Suppressor macrophage (primary cell): ENCODE data around the gene RAD51B.
"Not testable (repeated sequence)": the region's sequence is repeated elsewhere in the genome, so short reads cannot be mapped to it uniquely, and the experiment has no call there.

Source experiments
- DNase-seq, 4 experiments: peaks; one replicate each; pipeline ENCODE4 v3.0.0-alpha.2; 2020 to 2022

The RAD51B gene

GRCh38 chr14:68254669-68255527 is 435.3 kb downstream of the RAD51B start:
- DNase-seq = no peak

- DNase-seq = no peak
Observed at GRCh38 chr14:68255693-68256178, 436.2 kb downstream of the RAD51B start.

DNA sequence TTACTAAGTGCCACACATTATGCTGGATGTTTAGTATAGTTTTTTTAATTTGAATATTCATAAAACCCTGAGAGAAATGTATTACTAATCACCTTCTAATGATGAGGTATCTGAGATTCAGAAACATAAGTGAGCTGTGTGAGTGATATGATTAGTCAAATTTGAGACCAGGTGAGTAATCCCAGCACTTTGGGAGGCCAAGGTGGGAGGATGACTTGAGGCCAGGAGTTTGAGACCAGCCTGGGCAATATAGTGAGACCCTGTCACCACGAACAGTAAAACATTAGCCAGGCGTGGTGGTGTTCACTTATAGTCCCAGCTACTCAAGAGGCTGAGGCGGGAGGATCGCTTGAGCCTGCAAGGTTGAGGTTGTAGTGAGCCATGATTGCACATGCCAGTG is 438.4 kb downstream of the RAD51B start:
- no peak for DNase-seq

DNA sequence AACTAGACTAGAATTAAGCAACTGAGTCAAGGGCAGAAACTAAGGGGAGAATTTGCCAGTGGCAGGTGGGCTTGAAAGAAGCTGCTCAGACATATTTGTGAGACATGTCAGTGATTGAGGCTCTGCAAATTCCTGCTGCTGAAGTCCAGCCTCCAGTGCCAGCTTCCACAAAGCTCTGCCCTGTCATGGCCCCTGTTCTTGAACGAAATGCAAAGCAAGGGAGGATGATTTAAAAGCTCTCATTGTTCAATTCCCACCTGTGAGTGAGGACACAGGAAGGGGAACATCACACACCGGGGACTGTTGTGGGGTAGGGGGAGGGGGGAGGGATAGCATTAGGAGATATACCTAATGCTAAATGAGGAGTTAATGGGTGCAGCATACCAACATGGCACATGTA is 439.4 kb downstream of the RAD51B start:
- not testable (repeated sequence) for DNase-seq

DNA sequence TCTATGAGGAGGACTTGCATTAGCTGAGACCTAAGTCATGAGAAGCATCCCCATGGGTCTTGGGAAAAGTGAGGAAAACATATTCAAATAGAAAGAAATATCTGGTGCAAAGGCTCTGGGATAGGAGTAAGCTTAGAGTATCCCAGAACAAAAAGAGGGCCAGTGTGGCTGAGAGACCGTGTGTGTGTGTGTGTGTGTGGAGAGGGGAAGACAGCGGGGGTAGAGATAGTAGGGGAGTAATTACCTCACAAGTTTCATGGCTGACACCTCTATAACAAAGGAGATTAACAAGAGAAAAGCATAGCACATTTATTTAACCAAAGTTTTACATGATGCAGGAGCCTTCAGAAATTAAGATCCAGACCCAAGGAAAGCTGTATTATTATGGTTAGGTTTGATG is 440.5 kb downstream of the RAD51B start:
- no peak for DNase-seq

DNA sequence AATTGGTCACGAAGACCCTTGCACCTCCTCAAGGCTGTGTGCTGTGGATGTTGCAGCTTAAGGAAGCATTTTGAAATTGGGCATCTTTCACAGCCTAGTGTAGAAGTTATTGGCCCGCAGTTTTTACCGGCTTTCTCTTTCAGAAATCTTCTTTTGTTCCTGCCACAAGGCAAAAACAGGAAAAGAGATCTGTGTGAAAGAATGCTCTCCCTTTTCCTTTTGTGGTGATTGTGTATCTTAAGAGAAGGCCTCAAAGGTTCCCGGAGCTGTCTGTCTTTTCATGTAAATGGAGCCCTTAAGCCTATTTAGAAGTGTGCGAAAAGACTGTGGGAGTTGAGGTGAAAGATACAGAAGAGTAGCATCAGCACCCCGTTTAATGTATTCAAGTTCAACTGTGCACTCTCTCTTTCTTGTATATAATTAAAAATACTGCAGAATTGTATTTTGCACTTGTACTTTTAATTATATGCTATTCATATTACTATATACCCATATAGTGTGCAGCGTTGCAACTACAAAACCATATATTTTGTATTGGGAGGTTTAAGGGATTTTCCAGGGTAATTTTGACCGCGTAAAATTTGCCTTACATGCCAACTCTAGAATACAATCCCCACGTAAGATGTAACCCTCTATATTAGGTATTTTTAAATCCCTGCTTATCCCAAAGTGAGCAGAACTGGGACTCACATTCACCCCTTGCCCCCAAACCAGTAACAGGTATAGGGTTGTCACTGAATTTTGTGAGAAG is 441.7 kb downstream of the RAD51B start:
- no peak for DNase-seq

DNA sequence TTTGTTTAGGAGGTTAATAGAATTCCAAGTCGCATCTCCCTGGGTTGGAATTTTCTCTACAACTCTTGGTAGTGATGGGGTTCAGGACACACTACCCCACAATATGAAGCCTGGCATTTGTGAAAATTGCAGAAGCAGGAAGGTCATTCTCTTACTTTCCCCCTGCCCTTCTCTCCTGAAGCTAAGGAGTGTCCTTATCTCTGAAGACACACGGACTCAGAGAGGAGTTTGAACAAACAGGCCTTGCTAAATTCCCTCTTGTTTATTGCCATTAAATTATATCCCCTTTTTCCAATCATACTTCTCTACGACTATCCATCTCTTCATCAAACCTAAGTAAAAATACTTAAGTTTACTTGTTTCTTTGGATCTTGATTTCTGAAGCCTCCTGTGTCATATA is 443.0 kb downstream of the RAD51B start:
- DNase-seq = no peak

DNA sequence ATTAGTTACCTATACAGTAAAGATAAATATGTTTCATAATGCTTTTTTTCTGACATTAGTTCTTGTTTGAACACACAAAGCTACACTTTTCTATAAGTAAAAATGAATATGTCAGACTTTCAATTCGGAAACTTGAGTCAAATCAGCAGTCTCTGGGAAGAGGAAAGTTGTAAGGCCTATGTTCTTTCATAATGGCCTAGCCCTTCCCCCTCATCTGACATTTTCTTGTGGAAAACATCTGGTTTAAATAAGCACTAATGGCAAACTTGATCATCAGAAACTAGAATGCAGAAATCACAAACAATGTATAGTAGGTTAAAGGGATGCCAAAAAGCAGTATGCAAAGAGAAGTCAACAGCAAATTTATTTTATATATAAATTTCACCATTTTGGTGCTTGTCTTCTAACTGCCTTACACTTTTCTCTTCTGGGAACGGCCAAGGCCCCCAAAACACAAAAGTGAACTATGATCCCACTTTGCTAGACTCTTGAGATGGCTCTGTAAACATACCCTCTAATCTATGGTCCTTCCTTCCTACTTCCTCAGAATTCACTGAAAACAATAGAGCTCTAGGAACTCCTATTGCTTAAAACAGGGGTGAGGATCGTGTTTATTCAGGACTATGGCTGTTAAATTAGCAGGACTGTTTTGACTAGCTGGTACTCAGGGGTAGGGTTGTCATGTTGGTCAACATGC is 444.1 kb downstream of the RAD51B start:
- no peak for DNase-seq

GRCh38 chr14:68264260-68264569 is 444.6 kb downstream of the RAD51B start:
- no peak for DNase-seq

- DNase-seq = peak in 1 of 4 experiments; percentile 8
Observed at GRCh38 chr14:68266998-68267397, 447.4 kb downstream of the RAD51B start.

GRCh38 chr14:68268197-68268596 is 448.6 kb downstream of the RAD51B start:
- DNase-seq = peak; percentile 87 to 97 (median 94)

DNA sequence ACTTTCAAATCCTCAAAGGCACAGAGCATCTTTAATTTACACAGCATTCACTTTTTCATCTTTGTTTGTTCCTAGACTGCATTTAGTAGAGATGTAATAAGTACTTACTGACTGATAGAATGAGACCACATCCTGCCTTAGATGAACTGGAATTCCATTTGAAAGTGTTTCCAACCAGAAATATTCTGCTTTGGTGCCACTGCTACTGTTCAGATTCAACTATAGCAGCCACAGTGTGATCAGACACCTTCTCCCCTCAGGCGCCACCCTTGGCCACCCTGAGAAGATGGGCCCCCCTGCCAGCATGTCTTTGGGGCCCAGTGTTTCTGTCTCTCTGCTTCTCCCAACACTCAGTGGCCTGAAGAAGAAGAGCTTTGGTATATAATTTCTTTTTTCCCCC is 449.1 kb downstream of the RAD51B start:
- DNase-seq = no peak

GRCh38 chr14:68269136-68269927 is 449.8 kb downstream of the RAD51B start:
- peak; percentile 71 to 88 (median 78) for DNase-seq

GRCh38 chr14:68270342-68270741 is 450.8 kb downstream of the RAD51B start:
- no peak for DNase-seq

DNA sequence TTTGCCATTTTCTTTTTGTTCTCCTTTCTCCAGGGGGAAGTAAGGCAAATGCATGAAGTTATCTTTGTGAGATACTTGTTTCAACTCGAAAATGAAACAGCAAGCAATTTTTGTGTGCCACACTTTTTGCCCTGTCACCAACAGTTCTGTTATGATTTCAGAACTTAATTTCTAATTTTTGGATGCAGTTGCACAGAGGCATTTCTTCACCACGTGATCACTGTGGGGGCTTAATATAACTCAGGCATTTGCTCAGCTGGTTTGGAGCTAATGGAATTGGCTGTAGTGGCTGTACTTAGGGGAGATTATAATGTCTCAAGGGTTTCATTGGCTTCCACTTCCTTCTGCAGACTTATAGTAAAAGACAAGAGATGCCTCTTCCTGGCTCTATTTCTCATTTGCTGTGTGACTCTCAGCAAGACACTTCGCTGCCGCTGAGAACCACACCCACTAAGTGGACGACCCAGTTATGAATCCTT is 452.4 kb downstream of the RAD51B start:
- DNase-seq = peak; percentile 61 to 78 (median 70)

GRCh38 chr14:68273413-68273812 is 453.8 kb downstream of the RAD51B start:
- DNase-seq = no peak

- no peak for DNase-seq
Observed at GRCh38 chr14:68274725-68275124, 455.1 kb downstream of the RAD51B start.

- peak in 3 of 4 experiments; percentile 23 to 49 (median 48) for DNase-seq
Observed at GRCh38 chr14:68278576-68279436, 459.2 kb downstream of the RAD51B start.

DNA sequence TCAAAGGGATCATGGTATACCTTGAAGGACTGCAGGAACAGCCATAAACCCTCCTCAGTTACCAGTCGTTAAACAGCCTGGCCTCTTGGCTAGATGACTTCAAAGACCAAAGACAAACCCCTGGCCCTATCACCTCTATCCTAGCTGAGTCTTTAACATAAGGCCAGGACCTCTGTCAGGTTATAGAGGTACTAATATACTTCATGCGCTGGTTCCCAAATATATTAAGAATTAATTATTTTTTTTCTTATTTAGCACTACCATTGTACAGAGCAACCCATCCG is 459.8 kb downstream of the RAD51B start:
- no peak for DNase-seq

DNA sequence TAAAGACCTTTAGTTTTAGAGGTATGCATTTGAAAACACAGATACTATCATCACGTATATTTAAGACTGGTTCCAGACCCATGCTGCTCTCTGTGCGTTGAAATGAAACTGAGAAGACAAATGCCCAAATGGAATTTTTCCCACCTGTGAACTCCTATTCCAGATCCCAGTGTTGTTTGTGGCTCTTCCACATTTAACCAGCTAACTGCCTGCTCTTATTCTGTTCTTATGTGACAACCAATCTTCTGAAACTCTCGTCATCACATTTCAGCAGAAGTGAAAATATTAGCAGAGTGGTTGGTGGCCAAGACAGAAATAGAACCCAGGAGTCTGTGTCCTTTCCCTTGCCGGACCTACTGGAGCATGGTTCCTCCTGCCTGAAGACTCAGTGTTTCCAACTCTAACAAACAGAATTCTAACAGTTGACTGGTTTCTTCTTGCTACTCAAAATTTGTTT is 460.2 kb downstream of the RAD51B start:
- DNase-seq = peak in 1 of 4 experiments; percentile 11

DNA sequence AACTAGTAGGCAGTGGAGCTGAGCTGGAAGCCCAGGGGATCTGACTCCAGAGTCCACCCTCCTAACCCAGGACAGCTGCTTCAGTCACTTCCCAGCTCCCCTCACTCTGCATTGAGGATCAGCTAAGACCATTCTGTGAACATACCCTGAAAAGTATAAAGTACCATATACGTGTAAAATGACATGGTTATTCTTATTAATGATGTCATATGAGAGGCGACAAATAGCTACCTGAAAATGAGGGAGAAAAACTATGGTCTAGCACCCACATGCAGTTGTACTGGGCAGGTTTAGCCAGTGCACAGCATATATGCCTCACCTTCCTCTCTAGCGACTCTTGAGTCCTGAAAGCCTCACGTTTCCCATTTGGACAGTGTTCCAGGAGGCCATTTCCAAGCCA is 461.9 kb downstream of the RAD51B start:
- no peak for DNase-seq
